K562 treated with DMSO at 1 percent for 24 hours (cell line): Measurements from ENCODE around the gene UBALD2. TPM values are rescaled to one million over a fixed set of nuclear protein-coding genes. Genes with fewer than 3 reads are reported as not detected.

Experiments used
- total RNA-seq: library from RNA; unstranded; fragments of 300-600 nt; gene quantifications from 2 replicates; pipeline ENCODE4 v1.2.3, GENCODE V29; 2022; ENCODE audit warnings: low read depth; ENCODE audit not compliant: insufficient read depth

The UBALD2 gene
- 249 and 257 TPM in 2 replicates for total RNA-seq

GRCh38 chr17:76264755-76265623, at the start of gene UBALD2:
Gene UBALD2 (plus strand): TSS chr17:76265348. CDS start chr17:76265506, 158 bp downstream.

GRCh38 chr17:76240461-76241203, 24.5 kb upstream of the UBALD2 start, which contains the start of gene RNF157:
Gene RNF157 (minus strand): TSS chr17:76240493. CDS start chr17:76240240, 253 bp downstream.

GRCh38 chr17:76307966-76308338, 42.8 kb downstream of the UBALD2 start, which contains the start of gene QRICH2:
Gene QRICH2 (minus strand): TSS chr17:76308276. CDS start chr17:76307998, 278 bp downstream.

Other genes starting within 250 kb of the UBALD2 start
- gene EVPL, start 238.0 kb upstream of the UBALD2 start, total RNA-seq = not detected in 2 replicates
- gene SRP68, start 192.8 kb upstream of the UBALD2 start, total RNA-seq = 83.2 and 83.8 TPM in 2 replicates
- gene GALR2, start 190.6 kb upstream of the UBALD2 start, total RNA-seq = not detected in 2 replicates
- 6.7 and 7.0 TPM in 2 replicates for gene ZACN, start 186.2 kb upstream of the UBALD2 start, total RNA-seq
- gene EXOC7, start 161.6 kb upstream of the UBALD2 start, total RNA-seq = 49.1 and 49.6 TPM in 2 replicates
- gene FOXJ1, start 124.1 kb upstream of the UBALD2 start, total RNA-seq = 0.46 TPM in 1 of 2 replicates, not detected in the other
- 29.3 and 48.4 TPM in 2 replicates for gene RNF157, start 24.9 kb upstream of the UBALD2 start, total RNA-seq
- gene QRICH2, start 42.9 kb downstream of the UBALD2 start, total RNA-seq = 11.5 and 13.5 TPM in 2 replicates
- 45.3 and 48.2 TPM in 2 replicates for gene PRPSAP1, start 88.6 kb downstream of the UBALD2 start, total RNA-seq
- 60.7 and 66.6 TPM in 2 replicates for gene SPHK1, start 119.3 kb downstream of the UBALD2 start, total RNA-seq
- gene UBE2O, start 187.8 kb downstream of the UBALD2 start, total RNA-seq = 40.9 and 46.4 TPM in 2 replicates
- not detected in 2 replicates for gene AANAT, start 202.3 kb downstream of the UBALD2 start, total RNA-seq
- gene RHBDF2, start 236.1 kb downstream of the UBALD2 start, total RNA-seq = 0.79 and 1.6 TPM in 2 replicates